K562 (cell line): ENCODE measurements around the gene TMEM181. TPM values are rescaled to one million over a fixed set of nuclear protein-coding genes. Genes with fewer than 3 reads are reported as not detected.

Experiments
- ATAC-seq: fragments of 200-7000 bp; cut with Tn5 transposase; 3 replicates; pipeline ENCODE4 v1.9.1; 2020; ENCODE audit warnings: moderate library complexity
- BruUV-seq: library from RNA; stranded (reverse); fragments of 400-500 nt; replicated peaks from 2 replicates; lab custom pipeline; 2021; lab: Mats Ljungman, UMichigan
- CTCF ChIA-PET: fragments of 300-600 bp; formaldehyde crosslinking; extraction: SDS; loops from one replicate; lab custom pipeline; 2021; ENCODE audit warnings: low intra/inter-chr PET ratio; lab: Yijun Ruan, JAX
- POLR2A ChIA-PET: fragments of 300-600, 350-650 bp; sonication (Branson Sonifier 250); formaldehyde crosslinking; extraction: SDS; loops from one replicate; lab custom pipeline; 2021; ENCODE audit warnings: antibody characterized with exemption, inconsistent platforms; lab: Yijun Ruan, JAX
- DNase-seq, 4 experiments: peaks; one replicate each; pipeline versions ENCODE4 v3.0.0 to v3.0.0-alpha.2; 2011 to 2018; ENCODE audit warnings: low spot score in 3 of 4, mixed read lengths in 3 of 4; ENCODE audit errors: extremely low read depth in 1 of 4
- FAIRE-seq: peaks from 2 replicates; lab custom pipeline; 2011; peaks lifted over from hg19 to GRCh38; lab: Jason Lieb, UNC
- H2AFZ ChIP-seq: 2 replicates; pipeline ENCODE4 v1.6.0; 2011; ENCODE audit warnings: low read depth, low read length, control low read depth, inconsistent platforms
- H3K27ac ChIP-seq: fragments of 200-600 bp; 3 replicates; pipeline ENCODE4 v1.8.0; 2011; ENCODE audit warnings: low read depth, mild to moderate bottlenecking, control low read depth, inconsistent platforms, low read length, moderate library complexity, mixed read lengths; ENCODE audit errors: extremely low read depth
- H3K27me3 ChIP-seq, 2 experiments: fragments of 300-600 bp in 1 of 2; 2 replicates in 1 of 2; 3 replicates in 1 of 2; pipeline versions ENCODE4 v1.6.0 to v1.8.0; 2011; ENCODE audit warnings: inconsistent platforms in 2 of 2, low read length in 2 of 2, mild to moderate bottlenecking in 1 of 2, mixed read lengths in 1 of 2, moderate library complexity in 1 of 2; ENCODE audit not compliant: control insufficient read depth in 2 of 2, insufficient read depth in 2 of 2
- H3K36me3 ChIP-seq: fragments of 300-600 bp; 3 replicates; pipeline ENCODE4 v1.8.0; 2011; ENCODE audit warnings: mild to moderate bottlenecking, low read length, inconsistent platforms; ENCODE audit not compliant: control insufficient read depth, insufficient read depth
- H3K4me1 ChIP-seq, 2 experiments: fragments of 200-600 bp in 1 of 2; replicated peaks in 1 of 2; 2 replicates in 1 of 2; 3 replicates in 1 of 2; pipeline versions ENCODE4 v1.5.1 to v1.8.0; 2011; ENCODE audit warnings: inconsistent platforms in 2 of 2, low read length in 2 of 2, mild to moderate bottlenecking in 1 of 2, mixed read lengths in 1 of 2, moderate library complexity in 1 of 2; ENCODE audit not compliant: control insufficient read depth in 2 of 2, insufficient read depth in 2 of 2
- H3K4me2 ChIP-seq: 2 replicates; pipeline ENCODE4 v1.6.1; 2011; ENCODE audit warnings: low read length, control low read depth, inconsistent platforms, mixed read lengths; ENCODE audit not compliant: insufficient read depth
- H3K4me3 ChIP-seq: fragments of 200-600 bp; sonication (generic), shearing (Covaris generic); 2 replicates; pipeline ENCODE4 v1.5.1; 2016; ENCODE audit warnings: control low read depth, inconsistent platforms
- H3K79me2 ChIP-seq: fragments of 200-600 bp; 3 replicates; pipeline ENCODE4 v1.8.0; 2011; ENCODE audit warnings: low read length, inconsistent platforms; ENCODE audit not compliant: control insufficient read depth, insufficient read depth
- H3K9ac ChIP-seq, 2 experiments: 2 replicates each; pipeline versions ENCODE4 v1.6.0 to v1.6.1; 2011; ENCODE audit warnings: low read depth in 2 of 2, low read length in 2 of 2, control low read depth in 1 of 2, inconsistent platforms in 1 of 2, mild to moderate bottlenecking in 1 of 2, mixed read lengths in 1 of 2; ENCODE audit not compliant: insufficient read depth in 1 of 2
- H3K9me1 ChIP-seq: one replicate; pipeline ENCODE4 v1.6.0; 2011; ENCODE audit warnings: inconsistent platforms, mild to moderate bottlenecking, low read length, moderate library complexity; ENCODE audit not compliant: control insufficient read depth, insufficient read depth
- H3K9me3 ChIP-seq: replicated peaks from 2 replicates; pipeline ENCODE4 v1.5.1; 2011; ENCODE audit warnings: low read depth, low read length, inconsistent platforms; ENCODE audit not compliant: control insufficient read depth, insufficient read depth
- H4K20me1 ChIP-seq: replicated peaks from 2 replicates; pipeline ENCODE4 v1.6.1; 2011; ENCODE audit warnings: low read length, inconsistent platforms, mixed read lengths; ENCODE audit not compliant: control insufficient read depth, insufficient read depth
- BRD9 ChIP-seq: fragments of 450-650 bp; IDR thresholded peaks from 2 replicates; pipeline ENCODE4 v1.6.1; 2018; ENCODE audit warnings: low read depth; ENCODE audit not compliant: partially characterized antibody
- E2F5 ChIP-seq: sonication (generic); formaldehyde crosslinking; IDR thresholded peaks from 2 replicates; pipeline ENCODE4 v1.8.0; 2022; ENCODE audit warnings: mild to moderate bottlenecking, missing genetic modification reagents
- ERF ChIP-seq: fragments of 450-650 bp; formaldehyde crosslinking; IDR thresholded peaks from 2 replicates; pipeline ENCODE4 v1.4.0; 2020; ENCODE audit warnings: mild to moderate bottlenecking, mixed read lengths
- FOXA3 ChIP-seq, 2 experiments: fragments of 450-650 bp in 1 of 2; sonication (generic) in 1 of 2; formaldehyde crosslinking; IDR thresholded peaks in 1 of 2; conservative IDR thresholded peaks in 1 of 2; 2 replicates each; pipeline versions ENCODE4 v1.4.0 to v1.8.0; 2020 to 2022; ENCODE audit warnings: mild to moderate bottlenecking in 2 of 2, missing genetic modification reagents in 1 of 2
- POLR2G ChIP-seq: fragments of 200-400 bp; formaldehyde crosslinking; IDR thresholded peaks from 2 replicates; pipeline ENCODE4 v1.6.1; 2017; ENCODE audit warnings: low read depth, mild to moderate bottlenecking, antibody characterized with exemption, low read length, moderate library complexity
- RNF219 ChIP-seq: fragments of 250-450 bp; sonication (Bioruptor Pico); IDR thresholded peaks from 2 replicates; pipeline ENCODE4 v1.5.0; 2022; ENCODE audit warnings: mild to moderate bottlenecking
- SP1 ChIP-seq: sonication (generic); formaldehyde crosslinking; IDR thresholded peaks from 2 replicates; pipeline ENCODE4 v1.8.1; 2022; ENCODE audit warnings: mild to moderate bottlenecking, missing genetic modification reagents
- THRB ChIP-seq: fragments of 450-650 bp; formaldehyde crosslinking; conservative IDR thresholded peaks from 2 replicates; pipeline ENCODE4 v1.4.0; 2022; ENCODE audit warnings: mild to moderate bottlenecking, missing genetic modification characterization
- ZNF263 ChIP-seq: sonication (generic); formaldehyde crosslinking; IDR thresholded peaks from 2 replicates; pipeline ENCODE4 v1.8.0; 2022; ENCODE audit warnings: mild to moderate bottlenecking, missing genetic modification reagents, borderline replicate concordance
- WGBS: fragments of 100-300 bp; shearing (Covaris generic); methylation state at CpG from one replicate; pipeline ENCODE4 v1.1.6; 2016; ENCODE audit warnings: low coverage, mixed read lengths; ENCODE audit not compliant: insufficient coverage; ENCODE audit errors: missing lambda C conversion rate; 5-methylcytosine and 5-hydroxymethylcytosine counted together
- in situ Hi-C: fragments of 300-500 bp; cut with MboI; formaldehyde crosslinking; loops from 4 replicates; pipeline ENCODE4 v1.15.0; 2018; ENCODE audit warnings: inconsistent platforms, mixed read lengths
- intact Hi-C: fragments of 100-400 bp; cut with micrococcal nuclease; formaldehyde crosslinking; loops from 2 replicates; pipeline ENCODE4 v1.14.2; 2022
- polyA plus RNA-seq, 8 experiments: library from polyadenylated mRNA; depleted of rRNA in 4 of 8; stranded (reverse) in 5 of 8; unstranded in 3 of 8; fragments of >200 nt; fragmentation: Nextera tagmentation in 2 of 8; fragmentation: Illumina TruSeq in 1 of 8; extraction: Ambion mirVana in 2 of 8; extraction: Trizol in 1 of 8; gene quantifications; 2 replicates each; pipeline versions ENCODE4 v1.2.1 to v1.2.3, GENCODE V29; 2011 to 2014; ENCODE audit warnings: inconsistent platforms in 1 of 8, missing spikeins in 1 of 8
- total RNA-seq, 7 experiments: library from RNA; depleted of rRNA in 6 of 7; stranded (reverse); fragments of >200 nt in 6 of 7; fragmentation: Illumina TruSeq in 2 of 7; extraction: Trizol in 2 of 7; gene quantifications; 2 replicates each; pipeline versions ENCODE4 v1.2.1 to v1.2.3, GENCODE V29; 2011 to 2021; ENCODE audit warnings: low replicate concordance in 1 of 7

The TMEM181 gene
- total and polyA plus RNA-seq, 9 of the 15 experiments (the other 6 are each of a cell fraction or from before 2014, with no cell fraction given), result 5.6 to 27.2 (median 19.9) TPM

- CTCF ChIA-PET, result no interaction called here
- intact Hi-C loops, result no loop called here
- Histone ChIP-seq H3K27me3 (no peaks in the 10 kb centered on the region), H3K9me1 (no peaks in the 10 kb centered on the region), H3K4me3 (no peak overlapping the region), H3K27ac (peak overlapping the region; percentile 51; the same call in 1 of the 3 replicates), H3K9ac (peak overlapping the region in 1 of 2 experiments; percentile 59; a peak in 2 of 4 replicates), H3K36me3 (peaks cover 93% of the 10 kb centered on the region), H3K4me1 (peaks cover 17 to 21% of the 10 kb centered on the region in 2 experiments), H3K79me2 (no peaks in the 10 kb centered on the region), H4K20me1 (peaks cover 12% of the 10 kb centered on the region), H3K9me3 (no peaks in the 10 kb centered on the region)
- WGBS, result 88% methylated on average over 19 of the region's 19 CpGs
- in situ Hi-C loops, result no loop called here
- peak; percentile 6; the same call in 1 of the 3 replicates for ATAC-seq
- DNase-seq, result no peak
- FAIRE-seq, result no peak
- 0 out of 2 replicates have a peak, but pooled peaks have one; percentile 40 for TF ChIP-seq POLR2G
- no peak for TF ChIP-seq BRD9
- 0 out of 2 replicates have a peak, but pooled peaks have one; percentile 40 for TF ChIP-seq E2F5 (CRISPR knock-in tag)
- TF ChIP-seq FOXA3 (CRISPR knock-in tag; conservative IDR thresholded peaks at IDR 0.05 in 1 of 2, IDR thresholded peaks at IDR 0.05 in 1 of 2), result 0 out of 4 replicates have a peak, but pooled peaks of 1 of the 2 experiments have one; percentile 23
- TF ChIP-seq RNF219 (CRISPR knock-in tag), result no peak
- TF ChIP-seq ZNF263 (CRISPR knock-in tag), result 0 out of 2 replicates have a peak, but pooled peaks have one; percentile 34
- 0 out of 2 replicates have a peak, but pooled peaks have one; percentile 2 for TF ChIP-seq SP1 (CRISPR knock-in tag)
- no peak for TF ChIP-seq ERF (CRISPR knock-in tag)
- no peak for TF ChIP-seq THRB (CRISPR knock-in tag)
- TF ChIP-seq, all 486 proteins: peak for 5
- no peak overlapping the region for H2AFZ ChIP-seq
- BruUV-seq, result no TSS peak
- no peak overlapping the region for H3K4me2 ChIP-seq
- POLR2A ChIA-PET, result interaction anchor here (0.6 to 1.6 kb wide), 6 partner anchors 8 to 84 kb away, joined by 3 to 7 read pairs (median 4); partner anchors contain the start of gene DYNLT1
These were observed 71.2 kb downstream of the TMEM181 start for GRCh38 chr6:158630938-158631616.
